Measurements from ENCODE around the gene KDM5C.

KDM5C gene

GRCh38 chrX:53224860-53225797 lies at the start of gene KDM5C:
TSS of gene KDM5C (minus strand) at chrX:53225207. CDS start at chrX:53224889, 318 bp downstream.
- DNase-seq = peak; percentile 88

- DNase-seq = no peak
Measured at GRCh38 chrX:53272808-53273337, 47.9 kb upstream of the KDM5C start.

- DNase-seq = no peak
Measured at GRCh38 chrX:53269536-53270107, 44.6 kb upstream of the KDM5C start.

GRCh38 chrX:53268173-53268572 lies 43.2 kb upstream of the KDM5C start:
- no peak for DNase-seq

GRCh38 chrX:53266914-53267313 lies 41.9 kb upstream of the KDM5C start:
- no peak for DNase-seq

- DNase-seq = peak; percentile 73
Measured at GRCh38 chrX:53265771-53266574, 41.0 kb upstream of the KDM5C start.

DNA sequence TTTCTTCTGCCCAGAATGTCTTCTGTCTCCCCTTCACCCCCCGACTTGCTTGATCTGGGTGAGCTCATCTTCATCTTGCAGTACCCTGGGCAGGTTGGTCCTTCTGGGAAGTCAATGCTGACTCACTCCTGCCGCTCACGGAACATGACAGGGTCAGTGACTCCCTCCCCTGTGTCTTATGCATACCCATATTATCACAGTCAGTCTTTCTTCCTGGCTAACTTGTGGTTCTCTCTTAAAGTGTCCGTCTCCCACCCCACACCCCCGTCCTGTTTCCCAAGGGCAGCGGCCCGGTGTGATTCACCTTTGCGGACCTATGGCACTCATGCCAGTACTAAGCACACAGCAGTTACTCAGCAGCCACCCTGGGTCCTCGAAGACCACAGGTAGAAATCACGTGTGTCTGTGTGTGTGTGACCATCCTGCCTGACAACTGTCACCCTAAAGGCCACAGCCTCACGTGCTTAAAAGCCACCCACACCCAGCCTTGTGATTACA lies 38.6 kb upstream of the KDM5C start:
- peak; percentile 79 for DNase-seq

DNA sequence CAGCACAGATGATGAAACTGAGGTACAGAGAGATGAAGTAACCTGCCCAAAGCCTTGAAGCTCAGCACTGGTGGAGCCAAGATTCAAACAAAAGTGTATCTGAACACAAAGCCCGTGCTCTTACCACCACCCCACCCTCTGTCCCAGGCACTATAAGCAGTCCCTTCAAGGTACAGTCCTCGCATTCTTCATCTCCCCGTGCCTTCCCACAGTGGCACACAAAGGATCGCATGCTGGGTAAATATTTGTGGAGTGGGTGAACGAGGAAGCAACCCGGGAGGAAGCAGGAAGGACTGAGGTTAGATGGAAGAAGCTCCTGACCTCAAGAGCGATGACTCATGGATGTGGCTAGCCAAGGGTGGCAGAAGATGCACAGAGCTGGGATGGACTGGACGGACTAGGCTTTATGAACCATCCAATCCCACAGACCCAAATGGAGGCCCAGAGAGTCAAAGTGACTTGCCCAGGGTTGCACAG lies 37.9 kb upstream of the KDM5C start:
- peak; percentile 83 for DNase-seq

DNA sequence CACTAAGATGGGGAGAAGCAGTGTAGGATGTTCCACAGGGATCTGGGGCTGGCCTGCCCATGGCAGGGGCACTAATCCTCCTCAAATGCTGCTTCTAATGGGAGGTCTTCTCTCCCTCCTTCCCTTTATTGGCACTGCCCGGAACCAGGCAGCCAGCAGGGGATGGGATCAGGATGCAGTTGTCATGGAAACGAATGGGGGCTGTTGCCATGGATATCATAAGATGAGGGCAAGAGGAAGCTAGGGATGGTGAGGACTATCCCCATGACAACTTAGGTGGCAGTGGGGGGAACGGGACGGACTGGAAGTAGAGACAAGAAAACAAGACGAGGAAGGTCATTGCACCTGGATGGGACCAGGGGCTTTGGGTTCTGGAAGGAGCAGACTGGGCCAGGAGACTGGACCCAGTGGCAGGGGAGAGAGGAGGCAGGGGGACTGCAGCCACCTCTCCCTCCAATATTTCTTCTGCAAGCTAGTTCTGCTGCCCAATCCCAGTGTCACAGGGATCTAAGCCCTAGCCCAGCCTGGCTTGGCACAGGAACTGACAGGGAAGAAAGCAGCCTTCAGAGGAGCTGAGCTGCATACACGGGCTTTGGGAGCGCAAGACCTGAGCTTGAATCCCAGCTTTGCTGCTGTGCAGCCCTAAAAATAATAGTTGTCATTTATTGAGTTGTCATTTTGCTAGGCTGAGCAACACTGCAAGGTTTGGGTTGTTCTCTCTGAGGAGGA lies 37.3 kb upstream of the KDM5C start:
- no peak for DNase-seq

GRCh38 chrX:53261355-53261972 lies 36.5 kb upstream of the KDM5C start:
- no peak for DNase-seq

DNA sequence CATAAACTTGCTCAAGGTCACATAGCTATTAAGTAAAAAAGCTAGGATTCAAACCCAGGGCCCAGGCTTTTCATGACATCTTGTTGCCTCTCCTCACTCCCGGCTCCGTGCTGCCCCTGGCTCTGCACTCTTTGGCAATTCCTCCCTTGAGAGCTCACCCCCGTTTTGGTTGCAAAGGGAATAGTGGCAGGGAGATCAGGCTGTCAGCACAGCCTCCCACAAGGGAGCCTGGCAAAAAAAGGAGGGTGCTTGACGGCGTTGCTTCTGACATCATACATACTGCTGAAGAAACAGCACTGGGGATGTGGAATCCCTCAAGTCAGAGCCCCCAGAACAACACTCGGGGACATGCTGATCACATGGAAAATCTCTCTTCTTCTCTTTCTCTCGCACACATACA lies 35.8 kb upstream of the KDM5C start:
- DNase-seq = no peak

DNA sequence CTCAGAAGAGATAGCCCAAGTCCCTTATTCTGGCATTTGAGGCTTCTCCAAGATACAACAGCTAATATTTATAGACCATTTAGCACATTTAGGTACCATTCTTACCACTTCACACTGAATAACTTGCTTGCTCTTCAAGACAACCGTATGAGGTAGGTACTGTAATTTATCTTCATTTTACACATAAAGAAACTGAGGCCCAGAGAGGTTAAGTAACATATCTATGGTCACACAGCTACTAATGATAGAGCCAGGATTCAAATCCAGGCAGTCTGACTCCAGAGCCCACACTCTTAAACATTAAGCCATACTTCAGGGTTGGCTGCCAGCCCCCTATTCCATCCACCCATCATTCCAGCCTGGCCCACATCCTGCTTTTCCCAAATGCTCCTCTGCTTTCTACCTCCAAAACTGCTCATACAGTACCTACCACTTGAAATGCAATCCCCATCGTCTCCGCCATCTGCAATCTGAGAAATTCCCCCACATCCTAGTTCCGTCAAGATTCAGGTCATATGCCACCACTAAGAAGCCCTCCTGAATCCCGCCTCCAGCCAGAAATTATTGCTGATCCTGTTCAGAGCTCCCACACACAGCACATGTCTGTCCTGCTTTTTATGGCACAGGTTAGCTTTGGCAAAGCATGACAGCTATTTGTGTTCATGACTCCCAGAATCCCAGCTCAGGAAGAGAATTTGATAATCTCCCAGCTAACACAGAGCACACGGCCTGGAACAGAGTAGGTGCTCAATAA lies 32.8 kb upstream of the KDM5C start:
- no peak for DNase-seq

- no peak for DNase-seq
Measured at GRCh38 chrX:53257166-53257565, 32.2 kb upstream of the KDM5C start.

DNA sequence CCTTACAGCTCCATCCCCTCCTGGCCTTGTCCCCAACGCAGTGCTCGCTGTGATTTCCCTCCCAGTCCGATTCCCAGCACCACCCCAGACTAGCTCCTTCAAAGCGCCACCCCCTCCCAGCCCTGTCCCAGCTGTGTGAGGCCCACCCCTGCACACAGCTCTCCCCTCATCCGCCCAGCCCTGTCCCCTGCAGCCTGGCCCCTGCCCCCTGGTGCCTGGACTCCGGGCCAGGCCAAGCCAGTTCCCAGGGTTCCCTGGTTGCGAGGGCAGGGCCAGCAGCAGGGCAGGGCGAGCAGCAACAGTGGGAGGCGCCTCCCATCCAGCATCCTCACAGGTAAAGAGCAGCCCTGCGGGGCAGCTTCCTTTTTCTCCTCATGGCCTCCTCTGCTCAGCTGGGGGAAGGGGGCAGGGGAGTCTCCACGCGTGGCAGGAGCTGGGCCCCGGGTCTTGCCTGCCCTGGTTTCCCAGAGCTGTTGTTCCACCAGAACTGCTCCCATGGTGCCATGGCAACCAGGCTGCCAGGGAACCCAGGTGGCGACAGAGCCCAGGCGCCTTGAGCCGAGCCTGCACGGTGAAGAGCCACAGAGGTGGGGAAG lies 31.5 kb upstream of the KDM5C start:
- no peak for DNase-seq

DNA sequence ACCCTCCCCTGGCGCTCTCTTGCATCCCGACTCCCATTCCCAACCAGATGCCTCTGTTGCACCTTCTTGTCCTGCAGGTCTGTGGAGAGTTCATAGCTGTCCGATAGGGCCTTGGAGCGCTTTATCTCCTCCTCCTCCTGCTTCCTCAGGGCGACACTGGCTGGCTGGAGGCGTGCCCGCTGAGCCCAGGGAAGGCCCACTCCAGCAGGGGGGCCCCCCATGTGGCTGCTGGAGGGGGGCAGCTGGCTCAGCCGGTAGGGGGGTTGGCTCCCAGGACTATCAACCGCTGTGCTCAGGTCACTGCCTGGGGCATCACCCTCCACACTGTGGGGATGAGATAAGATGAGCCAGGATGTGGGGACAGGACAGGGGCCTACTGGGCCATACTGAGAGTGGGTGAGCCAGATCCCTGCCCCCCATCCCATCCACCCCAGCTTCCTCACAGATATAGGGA lies 30.8 kb upstream of the KDM5C start:
- no peak for DNase-seq

GRCh38 chrX:53254570-53255461 lies 29.8 kb upstream of the KDM5C start:
- no peak for DNase-seq

- no peak for DNase-seq
Measured at GRCh38 chrX:53253293-53254020, 28.4 kb upstream of the KDM5C start.

- peak; percentile 22 for DNase-seq
Measured at GRCh38 chrX:53251307-53251706, 26.3 kb upstream of the KDM5C start.

DNA sequence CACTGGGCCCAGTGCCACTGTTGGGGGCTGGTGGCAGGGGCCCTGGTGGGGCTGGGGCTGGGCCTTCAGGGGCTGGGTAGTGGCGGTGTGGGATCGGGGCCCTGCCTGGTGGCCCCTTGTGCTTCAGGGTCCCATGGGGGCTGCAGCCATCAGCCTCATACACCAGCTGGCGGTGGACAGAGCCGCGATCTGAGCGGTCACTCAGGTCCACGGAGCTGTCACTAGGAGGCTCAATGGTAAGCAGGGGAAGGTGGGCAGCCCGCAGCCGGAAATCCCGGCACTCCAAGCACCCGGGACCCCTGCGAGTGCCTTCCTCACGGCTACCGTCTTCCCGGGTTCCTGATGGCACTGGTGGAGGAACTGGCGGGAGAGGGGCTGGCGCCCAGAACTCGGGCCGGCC lies 25.5 kb upstream of the KDM5C start:
- no peak for DNase-seq

All from EL (cell line).